PC-9 (cell line): ENCODE data around the gene CDC42BPB. TPM values are rescaled to one million over a fixed set of nuclear protein-coding genes. Genes with fewer than 3 reads are reported as not detected.

Experiments
- BruUV-seq: library from RNA; stranded (reverse); fragments of 400-500 nt; replicated peaks from 2 replicates; lab custom pipeline; 2021; lab: Mats Ljungman, UMichigan
- CTCF ChIA-PET: fragments of 300-600 bp; sonication (Branson Sonifier 250); formaldehyde crosslinking; loops from one replicate; lab custom pipeline; 2022; ENCODE audit warnings: antibody characterized with exemption; lab: Charles Lee
- POLR2A ChIA-PET: fragments of 300-600 bp; sonication (Branson Sonifier 250); formaldehyde crosslinking; loops from one replicate; lab custom pipeline; 2022; ENCODE audit warnings: antibody characterized with exemption; ENCODE audit not compliant: unreplicated experiment; lab: Charles Lee
- DNase-seq, 2 experiments: peaks; one replicate each; pipeline versions ENCODE4 v3.0.0 to v3.0.0-alpha.2; 2015 to 2022; ENCODE audit warnings: mixed read lengths in 1 of 2
- H2AFZ ChIP-seq: fragments of 200-600 bp; sonication (generic); 2 replicates; pipeline ENCODE4 v1.8.1; 2017; ENCODE audit warnings: antibody characterized with exemption
- H3F3A ChIP-seq: fragments of 200-600 bp; sonication (generic); 2 replicates; pipeline ENCODE4 v1.8.1; 2017; ENCODE audit warnings: antibody characterized with exemption, mild to moderate bottlenecking, low read depth; ENCODE audit not compliant: insufficient read depth
- H3K27ac ChIP-seq: fragments of 200-600 bp; sonication (generic); 2 replicates; pipeline ENCODE4 v1.6.1; 2016; ENCODE audit warnings: mixed run types
- H3K27me3 ChIP-seq: fragments of 200-600 bp; sonication (generic); 2 replicates; pipeline ENCODE4 v1.6.1; 2016; ENCODE audit warnings: low read depth, mixed run types; ENCODE audit not compliant: insufficient read depth
- H3K36me3 ChIP-seq: fragments of 200-600 bp; sonication (generic); 2 replicates; pipeline ENCODE4 v1.6.1; 2016; ENCODE audit warnings: low read depth, mixed run types
- H3K4me1 ChIP-seq: fragments of 200-600 bp; sonication (generic); replicated peaks from 2 replicates; pipeline ENCODE4 v1.6.1; 2016; ENCODE audit warnings: mixed run types; ENCODE audit not compliant: insufficient read depth
- H3K4me2 ChIP-seq: fragments of 200-600 bp; sonication (generic); 2 replicates; pipeline ENCODE4 v1.6.1; 2017; ENCODE audit warnings: mixed run types
- H3K4me3 ChIP-seq: fragments of 200-600 bp; sonication (generic); 2 replicates; pipeline ENCODE4 v1.6.1; 2016; ENCODE audit warnings: mixed run types
- H3K79me2 ChIP-seq: fragments of 200-600 bp; sonication (generic); 2 replicates; pipeline ENCODE4 v1.6.1; 2017; ENCODE audit warnings: low read depth, mixed run types
- H3K9me2 ChIP-seq: fragments of 200-600 bp; sonication (generic); 2 replicates; pipeline ENCODE4 v1.8.1; 2017; ENCODE audit warnings: mild to moderate bottlenecking; ENCODE audit not compliant: insufficient read depth
- H3K9me3 ChIP-seq: fragments of 200-600 bp; sonication (generic); 2 replicates; pipeline ENCODE4 v1.8.1; 2016; ENCODE audit warnings: low read depth; ENCODE audit not compliant: insufficient read depth
- H4K20me1 ChIP-seq: fragments of 200-600 bp; sonication (generic); 2 replicates; pipeline ENCODE4 v1.8.1; 2017; ENCODE audit not compliant: insufficient read depth
- CTCF ChIP-seq: fragments of 200-600 bp; sonication (generic); conservative IDR thresholded peaks from 2 replicates; pipeline ENCODE4 v1.6.1; 2017; ENCODE audit warnings: mixed run types, antibody characterized with exemption, mild to moderate bottlenecking, moderate library complexity
- EZH2 ChIP-seq: fragments of 200-600 bp; sonication (generic); IDR thresholded peaks from 2 replicates; pipeline ENCODE4 v1.8.0; 2017; ENCODE audit warnings: antibody characterized with exemption, low read depth
- intact Hi-C: fragments of 100-400 bp; cut with micrococcal nuclease; formaldehyde crosslinking; loops from one replicate; pipeline ENCODE4 v1.10.0; 2022; ENCODE audit not compliant: unreplicated experiment
- total RNA-seq: library from RNA; stranded (reverse); gene quantifications from 2 replicates; pipeline ENCODE4 v1.2.3, GENCODE V29; 2021

The CDC42BPB gene
- total RNA-seq, 1 experiment from 2014 or later: 203 TPM

GRCh38 chr14:102891111-102891510 lies 166.2 kb downstream of the CDC42BPB start:
- no peaks in the 10 kb centered on the region for H3K4me1 ChIP-seq
- no peak overlapping the region for H2AFZ ChIP-seq
- no peak overlapping the region for H3K4me2 ChIP-seq
- H3F3A ChIP-seq: peaks cover 9% of the 10 kb centered on the region; the same call in 1 of the 2 replicates
- no peak overlapping the region for H3K4me3 ChIP-seq
- ChIA-PET CTCF (no interaction called here), POLR2A (no interaction called here)
- no TSS peak for BruUV-seq
- no peak for DNase-seq
- no peaks in the 10 kb centered on the region for H3K9me2 ChIP-seq
- intact Hi-C loops: no loop called here
- no peaks in the 10 kb centered on the region for H3K27me3 ChIP-seq
- no peaks in the 10 kb centered on the region for H4K20me1 ChIP-seq
- H3K9me3 ChIP-seq: no peaks in the 10 kb centered on the region
- TF ChIP-seq EZH2 (no peak), CTCF (no peak)
- peaks cover 7% of the 10 kb centered on the region; the same call in 1 of the 2 replicates for H3K36me3 ChIP-seq
- no peak overlapping the region for H3K27ac ChIP-seq
- H3K79me2 ChIP-seq: no peaks in the 10 kb centered on the region

GRCh38 chr14:102889615-102890014 lies 167.7 kb downstream of the CDC42BPB start:
- H3K79me2 ChIP-seq: no peaks in the 10 kb centered on the region
- no peaks in the 10 kb centered on the region for H4K20me1 ChIP-seq
- ChIA-PET CTCF (no interaction called here), POLR2A (no interaction called here)
- H3K4me2 ChIP-seq: no peak overlapping the region
- BruUV-seq: no TSS peak
- H2AFZ ChIP-seq: no peak overlapping the region
- TF ChIP-seq EZH2 (no peak), CTCF (no peak)
- H3K27me3 ChIP-seq: no peaks in the 10 kb centered on the region
- H3F3A ChIP-seq: peaks cover 9% of the 10 kb centered on the region; the same call in 1 of the 2 replicates
- H3K36me3 ChIP-seq: 0 out of 2 replicates have a peak, but pooled peaks cover under 1% of the 10 kb centered on the region
- no peak for DNase-seq
- no peaks in the 10 kb centered on the region for H3K4me1 ChIP-seq
- H3K9me2 ChIP-seq: no peaks in the 10 kb centered on the region
- H3K4me3 ChIP-seq: no peak overlapping the region
- no peaks in the 10 kb centered on the region for H3K9me3 ChIP-seq
- intact Hi-C loops: no loop called here
- no peak overlapping the region for H3K27ac ChIP-seq

GRCh38 chr14:102888748-102889147 lies 168.6 kb downstream of the CDC42BPB start:
- no peak overlapping the region for H2AFZ ChIP-seq
- no peaks in the 10 kb centered on the region for H3K4me1 ChIP-seq
- DNase-seq: no peak
- no peak overlapping the region for H3K27ac ChIP-seq
- H3K9me3 ChIP-seq: no peaks in the 10 kb centered on the region
- no peaks in the 10 kb centered on the region for H3K27me3 ChIP-seq
- BruUV-seq: no TSS peak
- TF ChIP-seq EZH2: no peak
- no peak for TF ChIP-seq CTCF
- H3K36me3 ChIP-seq: no peaks in the 10 kb centered on the region
- H3K79me2 ChIP-seq: no peaks in the 10 kb centered on the region
- CTCF ChIA-PET: no interaction called here
- no peaks in the 10 kb centered on the region for H3K9me2 ChIP-seq
- intact Hi-C loops: no loop called here
- no peak overlapping the region for H3K4me3 ChIP-seq
- H4K20me1 ChIP-seq: no peaks in the 10 kb centered on the region
- no peak overlapping the region for H3K4me2 ChIP-seq
- peaks cover 9% of the 10 kb centered on the region; the same call in 1 of the 2 replicates for H3F3A ChIP-seq
- POLR2A ChIA-PET: no interaction called here
